Endothelial cell of umbilical vein (primary cell): ENCODE data around the gene MACROD2. TPM values are rescaled to one million over a fixed set of nuclear protein-coding genes. Genes with fewer than 3 reads are reported as not detected.

Experiments
- BruUV-seq: library from RNA; stranded (reverse); fragments of 400-500 nt; replicated peaks from 2 replicates; lab custom pipeline; 2021; lab: Mats Ljungman, UMichigan
- CTCF ChIA-PET: fragments of 300-600, 350-600 bp; sonication (Branson Sonifier 250); formaldehyde crosslinking; loops from one replicate; lab custom pipeline; 2021; ENCODE audit warnings: antibody characterized with exemption, inconsistent platforms; lab: Charles Lee
- POLR2A ChIA-PET: fragments of 300-600, 350-600 bp; sonication (Branson Sonifier 250); formaldehyde crosslinking; loops from one replicate; lab custom pipeline; 2021; ENCODE audit warnings: antibody characterized with exemption, inconsistent platforms; lab: Charles Lee
- DNase-seq: peaks from one replicate; pipeline ENCODE4 v3.0.0-alpha.2; 2011; ENCODE audit warnings: low read depth, low spot score
- FAIRE-seq: peaks from 2 replicates; lab custom pipeline; 2011; peaks lifted over from hg19 to GRCh38; lab: Jason Lieb, UNC
- H2AFZ ChIP-seq: 2 replicates; pipeline ENCODE4 v1.6.0; 2012; ENCODE audit warnings: low read depth, low read length, control low read depth, inconsistent platforms
- H3K27ac ChIP-seq: 2 replicates; pipeline ENCODE4 v1.5.1; 2011; ENCODE audit warnings: low read depth, mild to moderate bottlenecking, control low read depth, low read length, moderate library complexity; ENCODE audit not compliant: insufficient read depth
- H3K27me3 ChIP-seq, 2 experiments: 2 replicates each; pipeline versions ENCODE4 v1.6.0 to v1.6.1; 2011; ENCODE audit warnings: low read length in 2 of 2, mixed read lengths in 1 of 2; ENCODE audit not compliant: control insufficient read depth in 2 of 2, insufficient read depth in 2 of 2
- H3K36me3 ChIP-seq, 2 experiments: 2 replicates in 1 of 2; 3 replicates in 1 of 2; pipeline ENCODE4 v1.5.1; 2011; ENCODE audit warnings: low read length in 2 of 2, mild to moderate bottlenecking in 1 of 2, moderate library complexity in 1 of 2; ENCODE audit not compliant: control insufficient read depth in 2 of 2, insufficient read depth in 2 of 2; ENCODE audit errors: extremely low read depth in 1 of 2
- H3K4me1 ChIP-seq: 3 replicates; pipeline ENCODE4 v1.5.1; 2011; ENCODE audit warnings: mild to moderate bottlenecking, low read length; ENCODE audit not compliant: control insufficient read depth, insufficient read depth; ENCODE audit errors: extremely low read depth
- H3K4me2 ChIP-seq: 2 replicates; pipeline ENCODE4 v1.6.1; 2011; ENCODE audit warnings: low read length, control low read depth, mixed read lengths; ENCODE audit not compliant: insufficient read depth
- H3K4me3 ChIP-seq, 3 experiments: fragments of 200-600 bp in 1 of 3; sonication (generic), shearing (Covaris generic) in 1 of 3; replicated peaks in 1 of 3; 2 replicates each; pipeline ENCODE4 v1.5.1; 2011 to 2016; ENCODE audit warnings: control low read depth in 3 of 3, low read length in 3 of 3, mild to moderate bottlenecking in 2 of 3, inconsistent platforms in 1 of 3, low read depth in 1 of 3, moderate library complexity in 1 of 3; ENCODE audit not compliant: insufficient read depth in 1 of 3
- H3K79me2 ChIP-seq: 2 replicates; pipeline ENCODE4 v1.6.0; 2012; ENCODE audit warnings: low read length, inconsistent platforms; ENCODE audit not compliant: control insufficient read depth, insufficient read depth
- H3K9ac ChIP-seq: replicated peaks from 2 replicates; pipeline ENCODE3; 2011; ENCODE audit warnings: low read length, control low read depth; ENCODE audit not compliant: insufficient read depth; ENCODE audit errors: extremely low read depth
- H3K9me1 ChIP-seq: replicated peaks from 3 replicates; pipeline ENCODE4 v1.6.0; 2011; ENCODE audit warnings: mild to moderate bottlenecking, low read length; ENCODE audit not compliant: control insufficient read depth, insufficient read depth; ENCODE audit errors: extremely low read depth
- H3K9me3 ChIP-seq: replicated peaks from 2 replicates; pipeline ENCODE4 v1.5.1; 2012; ENCODE audit warnings: low read length, inconsistent platforms; ENCODE audit not compliant: control insufficient read depth, insufficient read depth
- H4K20me1 ChIP-seq: replicated peaks from 2 replicates; pipeline ENCODE3; 2011; ENCODE audit warnings: mild to moderate bottlenecking, low read length; ENCODE audit not compliant: control insufficient read depth, insufficient read depth; ENCODE audit errors: extremely low read depth
- CTCF ChIP-seq, 2 donors: IDR thresholded peaks; 1 replicate in 1 of 2; 2 replicates in 1 of 2; pipeline ENCODE4 v1.5.1; 2011; ENCODE audit warnings: low read length in 2 of 2, mild to moderate bottlenecking in 2 of 2, moderate library complexity in 2 of 2, control low read depth in 1 of 2, inconsistent platforms in 1 of 2, low read depth in 1 of 2; ENCODE audit not compliant: insufficient read depth in 1 of 2; ENCODE audit errors: extremely low read depth in 1 of 2
- EZH2 ChIP-seq: IDR thresholded peaks from 2 replicates; pipeline ENCODE4 v1.6.1; 2012; ENCODE audit warnings: borderline replicate concordance, low read depth, mild to moderate bottlenecking, moderate library complexity, low read length, inconsistent platforms; ENCODE audit not compliant: severe bottlenecking
- FOS ChIP-seq: IDR thresholded peaks from 2 replicates; pipeline ENCODE4 v1.6.1; 2011; ENCODE audit warnings: mild to moderate bottlenecking, low read length, moderate library complexity, borderline replicate concordance; ENCODE audit not compliant: insufficient read depth
- GATA2 ChIP-seq: IDR thresholded peaks from 2 replicates; pipeline ENCODE4 v1.7.0; 2011; ENCODE audit warnings: low read depth, mild to moderate bottlenecking, moderate library complexity, mixed read lengths, low read length; ENCODE audit not compliant: insufficient read length, insufficient read depth
- JUN ChIP-seq: IDR thresholded peaks from 2 replicates; pipeline ENCODE4 v1.6.1; 2011; ENCODE audit warnings: borderline replicate concordance, low read depth; ENCODE audit not compliant: insufficient read length, insufficient read depth
- MAX ChIP-seq: IDR thresholded peaks from 2 replicates; pipeline ENCODE4 v1.6.1; 2011; ENCODE audit not compliant: insufficient read depth, insufficient read length
- MYC ChIP-seq: IDR thresholded peaks from one replicate; pipeline ENCODE4 v1.6.1; 2011; ENCODE audit warnings: mild to moderate bottlenecking, low read depth, low read length
- POLR2A ChIP-seq: IDR thresholded peaks from 2 replicates; pipeline ENCODE4 v1.6.1; 2012; ENCODE audit warnings: low read depth, mild to moderate bottlenecking, control low read depth, low read length
- dilution Hi-C: fragments of 300-500 bp; cut with MboI; formaldehyde crosslinking; loops from one replicate; pipeline ENCODE4 v1.15.0; 2019; ENCODE audit warnings: low sequenced_read_pairs; ENCODE audit not compliant: extremely low pct_ligation_motif_present
- intact Hi-C: fragments of 100-400 bp; cut with micrococcal nuclease; formaldehyde crosslinking; loops from one replicate; pipeline ENCODE4 v1.10.0; 2022
- polyA plus RNA-seq, 4 experiments: library from polyadenylated mRNA; depleted of rRNA in 3 of 4; stranded (reverse) in 3 of 4; unstranded in 1 of 4; fragments of >200 nt; gene quantifications; 2 replicates each; pipeline versions ENCODE4 v1.2.1 to v1.2.3, GENCODE V29; 2011 to 2012; ENCODE audit warnings: missing spikeins in 1 of 4
- total RNA-seq: library from RNA; stranded (reverse); gene quantifications from 2 replicates; pipeline ENCODE4 v1.2.3, GENCODE V29; 2021

Gene MACROD2
- total and polyA plus RNA-seq, 2 donors (not counting 3 experiments of a cell fraction or from before 2014, with no cell fraction given) = 0.11 to 0.73 TPM

- no peak for FAIRE-seq
- Histone ChIP-seq H3K79me2 (no peaks in the 10 kb centered on the region), H3K9ac (no peak overlapping the region), H2AFZ (no peak overlapping the region), H3K4me1 (no peaks in the 10 kb centered on the region), H3K4me2 (no peak overlapping the region), H3K9me1 (no peaks in the 10 kb centered on the region), H3K27ac (no peak overlapping the region), H3K4me3 (no peak overlapping the region), H3K9me3 (no peaks in the 10 kb centered on the region), H3K27me3 (no peaks in the 10 kb centered on the region), H3K36me3 (no peaks in the 10 kb centered on the region), H4K20me1 (no peaks in the 10 kb centered on the region)
- dilution Hi-C loops (no loop called here), intact Hi-C loops (no loop called here)
- ChIA-PET CTCF (no interaction called here), POLR2A (no interaction called here)
- no peak for DNase-seq
- TF ChIP-seq EZH2 = no peak
- no peak for TF ChIP-seq JUN
- no peak for TF ChIP-seq MAX
- no peak for TF ChIP-seq POLR2A
- TF ChIP-seq MYC = no peak
- TF ChIP-seq FOS = no peak
- no peak for TF ChIP-seq GATA2
- no peak for TF ChIP-seq CTCF (IDR thresholded peaks at IDR 0.05; ENCODE audit: extremely low read depth in 1 of 2, insufficient read depth in 1 of 2, low read depth in 1 of 2, low read length in 2 of 2)
- BruUV-seq = no TSS peak
These were observed 1444.9 kb downstream of the MACROD2 start for GRCh38 chr20:15440049-15440820.
